Hematopoietic multipotent progenitor cell treated with erythropoietin and hydrocortisone succinate and interleukin-3 and kit ligand, for 15 days (in vitro differentiated cells): ENCODE results near the gene ANKRD65.
"Not testable (repeated sequence)": the region's sequence is repeated elsewhere in the genome, so short reads cannot be mapped to it uniquely, and the experiment has no call there.

ENCODE experiments used
- DNase-seq: peaks from one replicate; pipeline ENCODE4 v3.0.0-alpha.2; 2015; ENCODE audit warnings: low spot score

The ANKRD65 gene

DNA sequence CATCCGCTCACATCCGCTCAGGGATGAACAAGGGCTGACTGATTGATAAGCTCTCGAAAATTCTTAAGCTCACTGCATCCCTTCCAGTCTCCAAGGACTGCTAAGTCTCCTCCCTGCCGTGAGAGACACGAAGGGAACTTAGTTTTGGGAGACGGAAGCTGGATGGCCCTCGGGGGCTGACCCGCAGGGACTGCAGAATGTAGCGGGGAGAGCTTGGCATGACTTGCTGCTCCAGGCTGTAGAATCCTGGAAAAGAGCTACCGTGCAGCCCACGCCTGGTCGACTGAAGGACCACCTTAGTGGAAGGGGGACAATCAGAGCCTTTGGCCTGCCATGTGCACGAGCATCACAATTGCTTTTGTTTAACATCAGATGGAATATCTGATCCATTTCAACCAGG, 5.3 kb downstream of the ANKRD65 start:
- DNase-seq = no peak

DNA sequence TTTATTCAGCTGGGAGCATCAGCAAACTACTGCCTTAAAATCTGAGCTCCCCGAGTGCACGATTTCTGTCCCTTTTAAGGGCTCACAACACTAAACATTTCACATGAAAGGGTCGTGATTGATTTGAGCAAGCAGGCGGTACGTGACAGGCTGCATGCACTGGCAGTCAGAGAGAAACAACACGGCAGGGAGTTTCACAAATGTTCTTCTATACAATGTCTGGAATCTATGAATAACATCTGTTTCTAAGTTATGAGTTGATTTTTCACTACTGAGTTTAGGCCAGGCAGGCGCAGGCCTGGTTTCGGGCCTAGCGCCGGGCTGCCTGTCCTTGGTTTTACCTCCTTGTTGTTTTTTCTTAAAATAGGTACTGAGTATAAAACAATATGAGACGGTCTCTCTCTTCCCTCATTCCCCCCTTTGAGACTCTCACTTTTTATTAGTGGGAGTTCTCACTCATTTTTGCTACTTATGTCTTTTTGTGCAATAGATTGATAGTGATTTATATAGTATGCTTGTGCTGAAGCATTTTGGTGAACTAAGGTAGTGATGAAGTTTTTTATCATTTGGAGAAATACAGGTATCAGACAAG, 8.7 kb downstream of the ANKRD65 start:
- DNase-seq = not testable (repeated sequence)

DNA sequence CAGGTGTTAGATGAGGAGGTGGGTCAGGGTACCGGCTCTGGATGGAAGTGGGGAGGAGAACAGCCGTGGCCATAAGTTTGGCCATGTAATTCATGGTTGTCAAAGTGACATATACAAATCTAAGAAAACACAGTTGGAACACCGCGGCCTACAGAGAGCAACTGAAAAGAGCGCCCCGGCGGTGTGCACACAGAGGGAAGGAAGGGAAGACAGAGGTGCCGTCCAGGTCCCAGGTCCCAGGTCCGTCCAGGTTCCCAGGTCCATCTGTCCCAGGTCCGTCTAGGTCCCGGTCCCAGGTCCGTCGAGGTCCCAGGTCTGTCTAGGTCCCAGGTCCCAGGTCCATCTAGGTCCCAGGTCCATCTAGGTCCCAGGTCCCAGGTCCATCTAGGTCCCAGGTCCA, 9.4 kb downstream of the ANKRD65 start:
- DNase-seq = no peak

DNA sequence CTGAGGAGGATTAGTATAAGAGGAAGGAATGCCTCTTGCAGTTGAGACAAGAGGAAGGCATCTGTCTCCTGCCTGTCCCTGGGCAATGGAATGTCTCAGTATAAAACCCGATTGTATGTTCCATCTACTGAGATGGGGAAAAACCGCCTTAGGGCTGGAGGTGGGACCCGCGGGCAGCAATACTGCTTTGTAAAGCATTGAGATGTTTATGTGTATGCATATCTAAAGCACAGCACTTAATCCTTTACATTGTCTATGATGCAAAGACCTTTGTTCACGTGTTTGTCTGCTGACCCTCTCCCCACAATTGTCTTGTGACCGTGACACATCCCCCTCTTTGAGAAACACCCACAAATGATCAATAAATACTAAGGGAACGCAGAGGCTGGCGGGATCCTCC, 10.8 kb downstream of the ANKRD65 start:
- not testable (repeated sequence) for DNase-seq

DNA sequence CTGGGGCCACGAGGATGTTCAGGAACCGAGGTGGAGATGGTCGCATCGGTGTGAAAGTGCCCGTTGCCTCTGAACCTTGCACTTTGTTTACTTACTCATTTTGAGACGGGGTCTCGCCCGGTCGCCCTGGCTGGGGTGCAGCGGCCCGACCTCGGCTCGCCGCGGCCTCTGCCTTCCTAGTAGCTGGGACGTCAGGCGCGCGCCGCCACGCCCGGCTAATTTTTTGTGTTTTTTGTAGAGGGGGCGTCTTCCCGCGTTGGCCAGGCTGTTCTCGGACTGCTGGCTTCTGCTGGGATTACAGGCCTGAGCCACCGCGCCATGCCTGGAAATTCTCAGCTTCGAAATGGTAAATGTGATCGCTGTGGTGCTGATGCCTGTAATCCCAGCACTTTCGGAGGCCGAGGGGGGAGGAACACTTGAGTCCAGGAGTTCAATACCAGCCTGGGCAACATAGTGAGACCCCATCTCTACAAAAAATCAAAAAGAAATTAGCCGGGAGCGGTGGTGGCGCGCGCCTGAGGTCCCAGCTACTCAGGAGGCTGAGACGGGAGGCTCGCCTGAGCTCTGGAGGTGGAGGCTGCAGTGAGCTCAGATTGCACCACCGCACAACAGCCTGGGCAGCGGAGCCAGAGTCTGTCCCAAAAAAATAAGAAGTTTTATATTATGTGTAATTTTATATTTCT, 13.3 kb downstream of the ANKRD65 start:
- DNase-seq = no peak

DNA sequence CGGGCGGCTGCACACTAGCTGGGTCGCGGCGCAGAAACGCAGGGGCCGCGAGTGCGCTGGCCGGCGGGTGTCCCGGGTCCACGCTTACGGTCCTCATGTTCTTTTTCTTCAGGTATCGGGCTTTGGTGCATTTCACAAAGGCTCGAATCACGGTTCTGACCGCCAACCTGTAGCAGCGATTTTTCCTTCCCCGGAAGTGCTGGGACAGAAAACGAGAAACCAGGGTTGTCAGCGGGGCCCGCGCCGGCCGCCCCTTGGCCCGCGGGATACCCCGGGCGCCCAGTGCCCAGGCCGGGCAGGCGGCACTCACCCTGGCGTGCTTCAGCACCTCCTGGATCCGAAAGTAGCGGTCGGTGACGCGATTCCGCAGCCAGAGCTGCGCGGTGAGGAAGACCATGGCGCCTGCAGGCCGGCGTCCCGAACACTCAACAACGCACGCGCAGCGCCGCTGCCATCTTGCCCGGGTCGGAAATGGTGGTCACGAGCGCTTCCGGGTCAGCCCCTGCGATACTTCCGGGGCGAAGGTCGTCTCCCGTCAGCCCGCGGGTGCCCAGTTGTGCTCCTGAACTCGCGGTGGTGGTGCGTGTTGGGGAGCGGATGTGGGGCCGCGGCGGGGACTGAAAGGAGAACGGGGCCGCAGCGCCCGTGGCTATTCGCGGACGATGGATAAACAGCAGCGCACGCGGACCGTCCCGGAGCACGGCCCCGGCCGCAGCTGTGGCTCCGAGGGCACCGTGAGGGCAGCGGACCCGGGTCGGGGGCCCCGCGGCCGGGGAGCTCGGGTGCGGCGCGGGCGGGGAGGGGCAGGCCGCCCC, 14.0 kb downstream of the ANKRD65 start, which contains the start of gene MRPL20:
MRPL20 (minus strand) TSS at position 473 of the 815 bp plus-strand sequence; CDS start at position 397, 76 bp downstream.
- DNase-seq = peak; percentile 93

DNA sequence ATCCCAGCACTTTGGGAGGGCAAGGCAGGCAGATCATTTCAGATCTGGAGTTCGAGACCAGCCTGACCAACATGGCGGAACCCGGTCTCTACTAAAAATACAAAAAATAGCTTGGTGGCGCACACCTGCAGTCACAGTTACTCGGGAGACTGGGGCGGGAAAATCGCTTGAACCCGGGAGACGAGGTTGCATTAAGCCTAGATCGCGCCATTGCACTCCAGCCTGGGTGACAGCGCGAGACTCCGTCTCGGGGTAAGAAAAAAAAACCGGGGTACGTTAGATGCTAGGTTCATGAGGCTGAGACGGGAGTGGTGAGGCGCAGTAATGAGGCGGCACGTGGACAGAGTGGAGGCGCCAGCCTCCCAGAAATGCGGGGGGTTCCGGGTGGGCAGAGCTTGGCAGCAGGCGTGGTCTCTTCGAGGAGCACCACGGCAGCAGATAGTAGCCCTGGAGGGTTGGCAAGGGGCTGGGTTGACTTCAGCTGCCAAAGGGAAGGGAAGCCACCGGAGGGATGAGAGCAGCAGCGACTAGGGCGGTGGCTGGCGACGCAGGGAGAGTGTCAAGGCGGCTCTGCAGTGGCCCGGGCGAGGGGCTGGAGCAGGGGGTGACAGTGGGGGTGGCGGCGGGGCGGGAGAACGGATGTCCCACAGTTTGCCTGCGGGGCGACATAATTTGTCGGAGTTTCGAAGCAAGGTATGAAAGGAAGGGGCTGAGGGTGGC, 14.8 kb downstream of the ANKRD65 start:
- peak; percentile 28 for DNase-seq

DNA sequence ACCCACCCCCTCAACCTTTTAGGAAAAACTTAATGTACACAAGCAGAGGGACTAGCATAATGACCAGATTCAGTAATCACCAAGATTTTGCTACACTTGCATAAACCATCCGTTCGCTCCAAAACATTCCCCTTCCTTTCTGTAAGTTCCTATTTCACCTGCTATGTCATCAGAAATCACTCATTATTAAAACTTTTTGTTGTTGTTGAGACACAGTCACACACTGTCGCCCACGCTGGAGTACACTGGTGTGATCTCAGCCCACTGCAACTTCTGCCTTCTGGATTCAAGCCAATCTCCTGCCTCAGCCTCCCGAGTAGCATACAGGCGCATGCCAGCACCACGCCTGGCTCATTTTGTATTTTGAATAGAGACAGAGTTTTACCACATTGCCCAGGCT, 17.4 kb downstream of the ANKRD65 start:
- DNase-seq = no peak

DNA sequence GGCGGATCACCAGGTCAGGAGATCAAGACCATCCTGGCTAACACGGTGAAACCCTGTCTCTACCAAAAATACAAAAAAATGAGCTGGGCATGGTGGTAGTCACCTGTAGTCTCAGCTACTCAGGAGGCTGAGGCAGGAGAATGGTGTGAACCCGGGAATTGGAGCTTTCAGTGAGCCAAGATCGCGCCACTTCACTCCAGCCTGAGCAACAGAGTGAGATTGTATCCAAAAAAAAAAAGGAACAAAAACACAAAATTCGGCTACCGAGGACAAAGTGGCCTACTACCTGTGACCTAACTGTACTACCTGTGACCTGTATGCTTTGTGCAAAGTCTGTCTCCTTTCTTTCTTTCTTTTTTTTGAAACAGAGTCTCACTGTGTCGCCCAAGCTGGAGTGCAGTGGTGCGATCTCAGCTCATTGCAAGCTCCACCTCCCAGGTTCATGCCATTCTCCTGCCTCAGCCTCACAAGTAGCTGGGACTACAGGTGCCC, 18.1 kb downstream of the ANKRD65 start:
- not testable (repeated sequence) for DNase-seq

DNA sequence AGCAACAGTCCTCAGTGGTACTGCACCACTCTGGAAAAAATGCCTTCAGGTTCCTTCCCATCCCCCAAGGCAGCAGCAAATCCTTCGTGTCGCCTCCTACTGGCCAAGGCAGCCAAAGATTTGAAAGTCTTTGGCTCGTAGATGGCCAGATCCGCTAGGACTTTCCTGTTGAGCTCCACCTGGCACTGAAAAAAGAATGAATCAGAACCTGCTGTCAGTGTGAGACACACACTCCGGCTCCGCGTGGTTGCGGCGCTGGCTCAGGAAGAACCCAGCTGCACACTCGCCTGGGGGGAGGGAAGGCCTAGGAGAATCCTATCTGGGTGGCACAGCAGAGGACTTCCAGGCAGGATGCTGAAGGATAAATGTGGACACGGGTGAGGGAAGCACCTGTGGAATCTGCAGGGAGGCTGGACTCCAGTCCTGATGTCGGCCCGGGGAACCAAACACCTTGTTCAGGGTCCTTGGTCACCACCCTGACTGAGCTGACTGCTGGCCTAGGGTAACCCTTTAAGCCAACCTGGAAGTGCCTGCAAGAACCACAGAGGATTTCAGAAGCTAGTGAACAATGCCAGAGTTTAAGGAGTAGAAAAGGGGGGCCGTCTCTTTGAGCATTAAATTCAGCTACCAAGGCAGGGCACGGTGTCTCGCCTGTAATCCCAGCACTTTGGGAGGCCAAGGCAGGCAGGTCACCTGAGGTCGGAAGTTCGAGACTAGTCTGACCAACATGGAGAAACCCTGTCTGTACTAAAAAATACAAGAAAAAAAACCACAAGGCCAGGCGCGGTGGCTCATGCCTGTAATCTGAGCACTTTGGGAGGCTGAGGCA, 18.8 kb downstream of the ANKRD65 start:
- peak; percentile 39 for DNase-seq

DNA sequence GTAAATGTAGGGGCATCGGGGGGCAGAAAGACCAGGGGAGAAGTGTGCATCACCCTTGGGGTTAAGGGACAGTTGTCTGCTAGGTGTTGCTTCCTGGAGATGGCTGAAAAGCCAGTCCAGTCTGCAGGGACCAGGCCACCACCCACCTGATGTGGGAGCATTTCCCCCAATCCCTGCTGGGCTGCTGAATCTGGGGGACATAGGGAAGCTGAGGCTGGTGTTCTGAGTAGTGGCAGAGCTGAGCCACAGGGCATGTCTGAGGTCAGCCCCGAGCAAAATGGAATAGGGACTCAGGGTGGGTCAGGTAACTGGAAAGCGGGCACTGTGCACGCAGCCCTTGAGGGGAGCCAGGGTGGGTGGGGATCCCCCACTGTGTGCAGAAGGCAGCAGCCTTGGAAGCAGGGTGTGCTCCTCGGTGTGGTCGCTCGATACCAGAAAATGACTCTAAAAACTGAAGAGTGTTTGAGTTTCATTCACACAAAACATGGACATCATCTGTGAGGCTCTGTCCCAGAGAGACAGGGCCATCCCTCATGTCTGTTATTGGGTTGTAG, 19.5 kb downstream of the ANKRD65 start:
- no peak for DNase-seq

DNA sequence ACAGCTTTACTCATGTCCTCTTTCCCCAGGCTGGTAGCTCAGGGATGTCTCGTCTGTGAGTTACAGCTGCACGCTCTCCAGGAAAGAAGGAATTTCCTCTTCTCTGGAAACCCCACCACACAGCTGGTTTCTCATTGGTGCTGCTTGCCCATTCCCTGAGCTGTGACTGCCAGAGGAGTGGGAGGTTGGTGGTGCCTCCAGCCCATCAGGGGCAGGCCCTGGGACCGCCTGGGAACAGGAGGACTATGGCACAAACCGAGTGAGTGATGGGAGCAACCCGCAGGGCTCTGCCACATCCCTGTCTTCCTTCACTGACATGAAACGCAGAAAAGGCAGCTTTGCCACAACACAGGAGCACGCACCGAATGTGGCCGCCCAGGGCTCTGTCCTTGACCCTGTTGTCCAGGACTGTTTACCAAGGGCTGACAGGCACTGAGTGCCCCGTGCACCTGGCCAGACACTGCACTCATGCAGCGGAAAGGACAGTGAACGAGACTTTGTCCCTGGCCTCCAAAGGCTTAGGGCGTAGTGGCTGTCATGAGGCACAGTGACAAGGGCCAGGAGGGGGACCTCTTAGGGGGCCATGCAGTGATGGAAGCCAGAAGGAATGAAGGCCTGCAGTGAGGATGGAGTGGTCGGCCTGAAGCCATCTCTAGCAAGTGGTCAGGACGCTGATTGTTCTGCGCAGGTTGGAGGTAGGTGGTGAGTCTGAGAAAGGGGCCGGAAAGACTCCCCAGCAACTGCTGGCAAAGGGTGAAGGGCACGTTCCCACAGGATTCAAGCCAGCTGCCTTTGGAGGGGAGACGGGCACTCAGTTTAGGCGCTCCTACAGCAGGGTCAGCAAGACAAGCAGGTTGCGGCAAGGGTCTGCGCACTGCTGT, 20.3 kb downstream of the ANKRD65 start:
- no peak for DNase-seq

DNA sequence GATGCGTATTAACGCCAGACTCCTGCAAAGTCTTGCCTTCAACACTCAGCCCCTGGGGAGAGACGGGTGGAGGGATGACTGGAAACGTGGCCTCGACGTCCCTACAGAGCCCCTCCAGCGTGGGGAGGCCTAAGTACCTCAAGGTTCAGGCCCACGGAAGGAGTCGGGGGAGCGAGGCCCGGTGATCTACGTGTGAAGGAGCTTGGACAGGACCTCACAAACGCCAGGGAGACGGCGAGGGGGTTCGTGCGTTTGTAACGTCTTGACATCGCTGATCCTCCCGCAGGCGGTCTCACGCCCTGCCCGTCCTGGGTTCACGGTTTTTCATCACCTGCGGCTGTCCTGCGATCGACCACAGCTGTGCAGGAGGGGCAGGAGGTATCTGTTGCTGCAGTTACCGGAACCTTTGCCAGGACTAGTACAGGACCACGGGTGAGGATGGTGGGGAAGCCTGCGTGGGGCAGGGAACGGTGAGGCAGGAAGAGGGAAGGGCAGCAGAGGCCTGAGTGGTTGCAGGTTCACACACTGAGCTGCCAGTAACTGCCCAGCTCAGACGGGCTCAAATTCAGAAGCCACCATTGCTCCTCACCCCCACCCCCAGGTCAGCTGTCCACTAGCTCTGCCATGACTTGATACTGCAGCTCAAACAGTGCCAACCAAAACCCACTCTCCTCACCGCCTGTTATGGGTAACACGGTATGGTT, 21.1 kb downstream of the ANKRD65 start:
- no peak for DNase-seq

DNA sequence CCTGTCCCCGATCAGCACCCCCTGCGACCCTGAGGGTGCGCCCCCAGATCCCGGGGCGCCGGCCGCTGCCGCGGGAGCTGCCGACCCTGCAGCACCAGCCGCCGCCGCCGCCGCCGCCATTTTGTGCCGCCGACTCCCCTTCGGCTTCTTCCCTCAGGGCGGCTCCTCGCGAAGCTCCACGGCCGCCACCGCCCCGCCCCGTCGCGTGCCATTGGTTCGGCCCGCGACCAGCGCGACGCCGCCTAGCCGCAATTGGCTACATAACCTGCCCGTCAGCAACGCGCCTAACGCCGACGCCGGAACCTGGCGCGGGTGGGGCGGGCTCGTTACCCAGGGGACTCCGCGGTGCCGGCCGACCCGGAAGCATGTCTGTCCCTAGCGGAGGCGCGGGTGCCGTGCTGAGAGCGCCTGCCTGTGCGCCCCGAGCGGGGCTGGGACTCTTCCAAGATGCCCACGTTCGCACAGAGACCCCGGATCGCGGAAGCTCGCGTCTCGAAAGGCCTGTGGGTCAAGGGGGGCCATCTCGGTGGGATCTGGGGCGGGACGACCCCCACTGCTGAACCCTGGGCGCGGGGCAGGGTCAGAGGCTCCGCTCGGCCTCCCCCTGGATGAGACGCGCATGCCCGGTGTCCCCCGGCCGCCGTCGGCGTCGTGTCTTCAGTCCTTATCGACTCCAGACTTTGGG, 21.7 kb downstream of the ANKRD65 start, which contains the start of gene CCNL2:
CCNL2 (minus strand) TSS at position 149 of the 685 bp plus-strand sequence; CDS start at position 120, 29 bp downstream.
- peak; percentile 98 for DNase-seq

DNA sequence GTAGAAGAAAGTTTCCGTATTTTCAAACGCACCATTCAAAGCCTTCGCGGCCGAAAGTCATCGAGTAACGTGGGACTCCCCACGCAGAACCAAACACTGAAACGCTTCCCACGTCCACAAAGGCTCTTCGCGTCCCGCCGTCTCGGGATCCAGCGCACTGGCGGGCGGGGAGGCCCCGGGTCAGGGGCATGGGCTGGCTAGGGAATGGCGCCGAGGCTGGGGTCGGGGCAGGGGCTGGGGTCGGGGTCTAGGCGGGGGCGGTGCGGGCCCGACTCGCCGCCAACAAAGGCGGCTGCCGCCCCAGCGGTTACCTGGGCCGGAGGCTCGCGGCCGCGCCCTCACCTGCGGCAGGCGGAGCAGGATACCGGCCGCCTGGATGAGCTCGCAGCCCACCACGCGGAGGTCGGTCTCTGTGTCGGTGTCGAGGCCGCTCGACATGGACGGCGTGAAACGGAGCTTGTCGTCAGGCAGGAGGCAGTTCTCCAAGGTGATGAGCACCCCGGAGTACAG, 22.3 kb downstream of the ANKRD65 start:
- DNase-seq = no peak

DNA sequence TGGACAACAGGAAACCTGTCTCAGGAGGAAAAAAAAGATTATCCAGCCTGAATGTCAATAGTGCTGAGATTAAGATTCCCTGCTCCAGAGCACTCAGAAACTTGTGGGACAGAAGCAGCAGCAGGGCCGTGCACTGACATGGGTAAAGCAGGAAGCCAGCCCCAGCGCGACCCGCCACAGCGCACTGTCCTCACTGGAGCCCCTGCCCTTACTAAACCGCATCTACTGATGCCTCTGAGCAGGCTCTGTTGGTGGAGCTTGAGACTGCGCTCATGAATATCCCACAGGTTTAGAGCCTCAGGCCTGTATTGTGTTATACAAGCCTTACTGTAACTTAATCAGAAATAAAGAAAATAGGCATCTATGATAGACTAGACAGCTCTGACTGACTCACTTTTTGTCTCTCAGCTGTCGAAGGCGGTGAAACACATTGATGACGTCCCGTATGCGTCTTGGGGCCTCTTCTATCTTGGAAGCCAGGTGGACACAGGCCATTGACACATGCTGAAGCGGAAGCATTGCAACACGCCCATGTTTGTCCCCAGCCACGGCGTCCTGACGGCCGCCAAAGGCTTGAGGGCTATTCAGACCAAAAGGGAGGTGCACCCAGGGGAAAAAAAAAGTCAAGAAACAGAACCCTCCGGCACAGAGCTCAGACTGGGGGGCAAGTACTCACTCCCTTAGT, 23.1 kb downstream of the ANKRD65 start:
- DNase-seq = peak; percentile 52

DNA sequence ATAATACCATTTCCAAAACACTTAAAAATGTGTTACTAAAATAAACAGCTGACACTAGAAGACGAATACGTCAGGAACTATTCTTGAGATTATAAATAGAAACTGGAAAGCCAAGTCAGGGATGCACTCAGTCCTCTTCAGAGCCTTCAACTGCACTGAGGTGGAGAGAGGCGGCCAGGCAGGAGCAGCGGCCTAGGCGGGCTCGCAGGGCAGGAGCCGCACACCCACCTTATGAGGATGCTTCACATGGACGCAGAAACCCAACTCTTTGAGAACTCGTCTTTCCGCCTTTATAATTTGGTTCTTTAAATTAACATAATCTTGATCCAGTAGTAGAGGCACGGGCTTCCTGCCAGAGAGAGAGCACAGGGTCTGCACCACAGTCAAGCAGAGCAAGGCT, 25.9 kb downstream of the ANKRD65 start:
- no peak for DNase-seq

DNA sequence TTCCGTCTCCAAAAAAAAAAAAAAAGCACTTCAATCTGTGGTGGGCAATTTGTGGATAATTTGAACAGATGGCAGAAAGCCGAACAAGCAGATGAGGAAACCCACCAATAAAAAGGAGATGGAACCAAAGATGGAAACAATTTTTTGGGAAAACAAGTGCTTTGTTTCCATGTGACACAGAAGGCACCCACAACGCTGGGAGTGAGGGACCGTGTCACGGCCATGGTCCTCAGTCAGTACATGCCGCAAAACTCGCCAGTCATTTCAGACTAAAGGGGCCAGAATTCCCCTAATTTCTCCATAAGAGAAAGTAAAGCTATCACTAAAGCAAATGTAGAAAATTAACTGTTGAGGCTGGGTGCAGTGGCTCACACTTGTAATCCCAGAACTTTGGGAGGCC, 27.0 kb downstream of the ANKRD65 start:
- no peak for DNase-seq
